ENCODE results near the gene MSH6. TPM values are rescaled to one million over a fixed set of nuclear protein-coding genes. Genes with fewer than 3 reads are reported as not detected.

The MSH6 gene
- total and polyA plus RNA-seq, 2 of the 13 experiments (the other 11 are each of a cell fraction or from before 2014, with no cell fraction given) = 20.8 to 113 TPM

- TF ChIP-seq ZBTB33 (CRISPR knock-in tag; IDR thresholded peaks at IDR 0.05) = 0 out of 2 replicates have a peak, but pooled peaks have one; percentile 17
- no peak for TF ChIP-seq ZNF205 (CRISPR knock-in tag; IDR thresholded peaks at IDR 0.05)
- no peak for TF ChIP-seq ZNF713 (CRISPR knock-in tag; IDR thresholded peaks at IDR 0.05)
- peak; percentile 58; the same call in 1 of the 2 replicates for TF ChIP-seq THAP11 (CRISPR knock-in tag; IDR thresholded peaks at IDR 0.05)
- TF ChIP-seq BORCS8-MEF2B (CRISPR knock-in tag; IDR thresholded peaks at IDR 0.05) = no peak
- TF ChIP-seq ARNTL (CRISPR knock-in tag; IDR thresholded peaks at IDR 0.05) = no peak
- no peak for TF ChIP-seq NR2C2 (CRISPR knock-in tag; IDR thresholded peaks at IDR 0.05; ENCODE audit: borderline replicate concordance)
- peak; percentile 32; the same call in 1 of the 2 replicates for TF ChIP-seq SPEN (CRISPR knock-in tag; IDR thresholded peaks at IDR 0.05; ENCODE audit: low read depth)
- no peak for TF ChIP-seq ZNF549 (CRISPR knock-in tag; IDR thresholded peaks at IDR 0.05)
- TF ChIP-seq PBX2 (CRISPR knock-in tag; IDR thresholded peaks at IDR 0.05) = no peak
- TF ChIP-seq ATM (IDR thresholded peaks at IDR 0.05; ENCODE audit: borderline replicate concordance) = no peak
- no peak for TF ChIP-seq REL (CRISPR knock-in tag; conservative IDR thresholded peaks at IDR 0.05)
- TF ChIP-seq RAD21 (CRISPR knock-in tag; IDR thresholded peaks at IDR 0.05) = peak; percentile 98
- no peak for TF ChIP-seq ZNF275 (CRISPR knock-in tag; IDR thresholded peaks at IDR 0.05; ENCODE audit: borderline replicate concordance)
- TF ChIP-seq, protein P1, sequence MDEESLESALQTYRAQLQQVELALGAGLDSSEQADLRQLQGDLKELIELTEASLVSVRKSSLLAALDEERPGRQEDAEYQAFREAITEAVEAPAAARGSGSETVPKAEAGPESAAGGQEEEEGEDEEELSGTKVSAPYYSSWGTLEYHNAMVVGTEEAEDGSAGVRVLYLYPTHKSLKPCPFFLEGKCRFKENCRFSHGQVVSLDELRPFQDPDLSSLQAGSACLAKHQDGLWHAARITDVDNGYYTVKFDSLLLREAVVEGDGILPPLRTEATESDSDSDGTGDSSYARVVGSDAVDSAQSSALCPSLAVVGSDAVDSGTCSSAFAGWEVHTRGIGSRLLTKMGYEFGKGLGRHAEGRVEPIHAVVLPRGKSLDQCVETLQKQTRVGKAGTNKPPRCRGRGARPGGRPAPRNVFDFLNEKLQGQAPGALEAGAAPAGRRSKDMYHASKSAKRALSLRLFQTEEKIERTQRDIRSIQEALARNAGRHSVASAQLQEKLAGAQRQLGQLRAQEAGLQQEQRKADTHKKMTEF (CRISPR knock-in tag; IDR thresholded peaks at IDR 0.05) = peak; percentile 55
- no peak for TF ChIP-seq ZNF44 (CRISPR knock-in tag; IDR thresholded peaks at IDR 0.05)
- no peak for TF ChIP-seq ZNF460 (CRISPR knock-in tag; IDR thresholded peaks at IDR 0.05; ENCODE audit: borderline replicate concordance)
- peak; percentile 62 for TF ChIP-seq ZNF350 (CRISPR knock-in tag; IDR thresholded peaks at IDR 0.05; ENCODE audit: borderline replicate concordance, low read depth)
- TF ChIP-seq, protein P2, sequence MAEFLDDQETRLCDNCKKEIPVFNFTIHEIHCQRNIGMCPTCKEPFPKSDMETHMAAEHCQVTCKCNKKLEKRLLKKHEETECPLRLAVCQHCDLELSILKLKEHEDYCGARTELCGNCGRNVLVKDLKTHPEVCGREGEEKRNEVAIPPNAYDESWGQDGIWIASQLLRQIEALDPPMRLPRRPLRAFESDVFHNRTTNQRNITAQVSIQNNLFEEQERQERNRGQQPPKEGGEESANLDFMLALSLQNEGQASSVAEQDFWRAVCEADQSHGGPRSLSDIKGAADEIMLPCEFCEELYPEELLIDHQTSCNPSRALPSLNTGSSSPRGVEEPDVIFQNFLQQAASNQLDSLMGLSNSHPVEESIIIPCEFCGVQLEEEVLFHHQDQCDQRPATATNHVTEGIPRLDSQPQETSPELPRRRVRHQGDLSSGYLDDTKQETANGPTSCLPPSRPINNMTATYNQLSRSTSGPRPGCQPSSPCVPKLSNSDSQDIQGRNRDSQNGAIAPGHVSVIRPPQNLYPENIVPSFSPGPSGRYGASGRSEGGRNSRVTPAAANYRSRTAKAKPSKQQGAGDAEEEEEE (CRISPR knock-in tag; IDR thresholded peaks at IDR 0.05; ENCODE audit: borderline replicate concordance) = peak; percentile 58; the same call in 1 of the 2 replicates
- TF ChIP-seq MED1 (CRISPR knock-in tag; IDR thresholded peaks at IDR 0.05) = peak; percentile 38; the same call in 1 of the 2 replicates
- TF ChIP-seq ZFP90 (CRISPR knock-in tag; IDR thresholded peaks at IDR 0.05; ENCODE audit: borderline replicate concordance) = peak; percentile 87
- no peak for TF ChIP-seq MAFF (IDR thresholded peaks at IDR 0.05; ENCODE audit: low read depth, low read length)
- peak; percentile 36; the same call in 1 of the 2 replicates for TF ChIP-seq FOXO1 (CRISPR knock-in tag; IDR thresholded peaks at IDR 0.05)
These were observed 14.9 kb upstream of the MSH6 start (continued) for GRCh38 chr2:47767880-47768609.
